Urinary bladder (tissue), 4 donors: Measurements from ENCODE around the gene ROBO1. TPM values are rescaled to one million over a fixed set of nuclear protein-coding genes. Genes with fewer than 3 reads are reported as not detected.
"Not testable (repeated sequence)": the region's sequence is repeated elsewhere in the genome, so short reads cannot be mapped to it uniquely, and the experiment has no call there.

ENCODE experiments used
- DNase-seq: peaks from one replicate; pipeline ENCODE4 v3.0.0-alpha.2; 2015; ENCODE audit errors: extremely low spot score
- H3K27ac ChIP-seq: one replicate; pipeline ENCODE4 v1.5.1; 2013; ENCODE audit warnings: low read depth, mild to moderate bottlenecking, moderate library complexity
- H3K36me3 ChIP-seq: one replicate; pipeline ENCODE4 v1.6.1; 2013; ENCODE audit warnings: mild to moderate bottlenecking, moderate library complexity; ENCODE audit not compliant: insufficient read depth
- H3K4me1 ChIP-seq: one replicate; pipeline ENCODE4 v1.6.1; 2013; ENCODE audit warnings: mild to moderate bottlenecking, moderate library complexity; ENCODE audit not compliant: insufficient read depth
- H3K4me3 ChIP-seq: one replicate; pipeline ENCODE4 v1.5.1; 2013; ENCODE audit warnings: low read depth, low read length
- WGBS: extraction: QIAGEN DNeasy Blood & Tissue Kit; methylation state at CpG from one replicate; pipeline ENCODE4 v1.1.7; 2013; 5-methylcytosine and 5-hydroxymethylcytosine counted together
- polyA plus RNA-seq: library from polyadenylated mRNA; stranded (reverse); fragments of 200-250 nt; gene quantifications from one replicate; pipeline ENCODE4 v1.2.3, GENCODE V29; 2013
- total RNA-seq: library from RNA; depleted of rRNA; stranded (reverse); fragments of >200 nt; gene quantifications from one replicate; pipeline ENCODE4 v1.2.3, GENCODE V29; 2014
- donor health status: healthy with polysubstance abuse.
- donor health status: healthy.

ROBO1 gene
- total and polyA plus RNA-seq, 2 donors: 14.0 to 67.0 TPM

- no peaks in the 10 kb centered on the region for H3K4me1 ChIP-seq
- no peak overlapping the region for H3K4me3 ChIP-seq
- DNase-seq: no peak
- H3K36me3 ChIP-seq: peaks cover 3% of the 10 kb centered on the region
- no peak overlapping the region for H3K27ac ChIP-seq
These were observed 1054.9 kb downstream of the ROBO1 start for GRCh38 chr3:78712941-78713340.

- H3K36me3 ChIP-seq: peaks cover 3% of the 10 kb centered on the region
- DNase-seq: no peak
- H3K4me3 ChIP-seq: no peak overlapping the region
- 55% methylated on average over 4 of the region's 4 CpGs for WGBS
- H3K4me1 ChIP-seq: no peaks in the 10 kb centered on the region
- H3K27ac ChIP-seq: no peak overlapping the region
These were observed 1055.5 kb downstream of the ROBO1 start for GRCh38 chr3:78712270-78712669.

GRCh38 chr3:78708565-78709073, 1059.2 kb downstream of the ROBO1 start:
- no peak for DNase-seq
- H3K4me3 ChIP-seq: no peak overlapping the region
- H3K36me3 ChIP-seq: no peaks in the 10 kb centered on the region
- no peak overlapping the region for H3K27ac ChIP-seq
- no peaks in the 10 kb centered on the region for H3K4me1 ChIP-seq
- WGBS: 80% methylated on average over 4 of the region's 4 CpGs

- no peak overlapping the region for H3K27ac ChIP-seq
- no peak for DNase-seq
- H3K36me3 ChIP-seq: no peaks in the 10 kb centered on the region
- WGBS: 92% methylated on average over 2 of the region's 2 CpGs
- H3K4me1 ChIP-seq: no peaks in the 10 kb centered on the region
- H3K4me3 ChIP-seq: no peak overlapping the region
These were observed 1060.2 kb downstream of the ROBO1 start for GRCh38 chr3:78707609-78708008.

GRCh38 chr3:78706906-78707523, 1060.8 kb downstream of the ROBO1 start:
- no peaks in the 10 kb centered on the region for H3K36me3 ChIP-seq
- WGBS: 49% methylated on average over 3 of the region's 3 CpGs
- no peak overlapping the region for H3K27ac ChIP-seq
- no peak overlapping the region for H3K4me3 ChIP-seq
- no peak for DNase-seq
- no peaks in the 10 kb centered on the region for H3K4me1 ChIP-seq

GRCh38 chr3:78703944-78704343, 1063.9 kb downstream of the ROBO1 start:
- Histone ChIP-seq H3K27ac (no peak overlapping the region), H3K4me3 (no peak overlapping the region), H3K4me1 (no peaks in the 10 kb centered on the region), H3K36me3 (no peaks in the 10 kb centered on the region)
- 50% methylated on average over 2 of the region's 2 CpGs for WGBS
- DNase-seq: no peak

- H3K36me3 ChIP-seq: no peaks in the 10 kb centered on the region
- no peak overlapping the region for H3K4me3 ChIP-seq
- WGBS: 41% methylated on average over 2 of the region's 2 CpGs
- DNase-seq: no peak
- no peaks in the 10 kb centered on the region for H3K4me1 ChIP-seq
- H3K27ac ChIP-seq: no peak overlapping the region
These were observed 1066.3 kb downstream of the ROBO1 start for GRCh38 chr3:78701537-78701936.

- no peak for DNase-seq
- 25% methylated on average over 1 of the region's 1 CpG for WGBS
- Histone ChIP-seq H3K27ac (no peak overlapping the region), H3K4me1 (no peaks in the 10 kb centered on the region), H3K4me3 (no peak overlapping the region), H3K36me3 (no peaks in the 10 kb centered on the region)
These were observed 1069.4 kb downstream of the ROBO1 start for GRCh38 chr3:78698431-78698830.

GRCh38 chr3:78697426-78697825, 1070.4 kb downstream of the ROBO1 start:
- no peaks in the 10 kb centered on the region for H3K36me3 ChIP-seq
- DNase-seq: peak; percentile 17
- 39% methylated on average over 5 of the region's 5 CpGs for WGBS

GRCh38 chr3:78690766-78691165, 1077.0 kb downstream of the ROBO1 start:
- 30% methylated on average over 2 of the region's 2 CpGs for WGBS
- no peak overlapping the region for H3K4me3 ChIP-seq
- H3K36me3 ChIP-seq: no peaks in the 10 kb centered on the region
- H3K27ac ChIP-seq: no peak overlapping the region
- no peaks in the 10 kb centered on the region for H3K4me1 ChIP-seq
- DNase-seq: no peak

More at GRCh38 chr3:78697426-78697825, 1070.4 kb downstream of the ROBO1 start:
- H3K4me3 ChIP-seq: no peak overlapping the region
- no peak overlapping the region for H3K27ac ChIP-seq
- H3K4me1 ChIP-seq: no peaks in the 10 kb centered on the region

- H3K27ac ChIP-seq: no peak overlapping the region
- H3K4me3 ChIP-seq: no peak overlapping the region
- WGBS: 88% methylated on average over 6 of the region's 6 CpGs
These were observed 1078.4 kb downstream of the ROBO1 start for GRCh38 chr3:78689378-78689777.

GRCh38 chr3:78687520-78687919, 1080.3 kb downstream of the ROBO1 start:
- H3K4me1 ChIP-seq: no peaks in the 10 kb centered on the region
- no peaks in the 10 kb centered on the region for H3K36me3 ChIP-seq
- no peak overlapping the region for H3K27ac ChIP-seq
- H3K4me3 ChIP-seq: no peak overlapping the region
- 92% methylated on average over 4 of the region's 4 CpGs for WGBS
- no peak for DNase-seq

More at GRCh38 chr3:78689378-78689777, 1078.4 kb downstream of the ROBO1 start:
- Histone ChIP-seq H3K4me1 (no peaks in the 10 kb centered on the region), H3K36me3 (no peaks in the 10 kb centered on the region)
- DNase-seq: no peak

GRCh38 chr3:78683284-78683683, 1084.5 kb downstream of the ROBO1 start:
- Histone ChIP-seq H3K4me3 (no peak overlapping the region), H3K36me3 (no peaks in the 10 kb centered on the region), H3K4me1 (no peaks in the 10 kb centered on the region), H3K27ac (no peak overlapping the region)
- no peak for DNase-seq
- over 99% methylated on average over 2 of the region's 2 CpGs for WGBS

- DNase-seq, H3K4me1 ChIP-seq, H3K27ac ChIP-seq, H3K36me3 ChIP-seq, H3K4me3 ChIP-seq: not testable (repeated sequence)
- WGBS: 97% methylated on average over 24 of the region's 25 CpGs
These were observed 1092.5 kb downstream of the ROBO1 start for GRCh38 chr3:78675119-78675805.
